ES-I3 (cell line): ENCODE results near the gene EGR1.
"Not testable (repeated sequence)": the region's sequence is repeated elsewhere in the genome, so short reads cannot be mapped to it uniquely, and the experiment has no call there.

Experiments used
- H3K36me3 ChIP-seq: 2 replicates; pipeline ENCODE4 v1.6.1; 2013; ENCODE audit warnings: mild to moderate bottlenecking, low read length, control low read depth, moderate library complexity; ENCODE audit not compliant: insufficient read depth
- H3K4me1 ChIP-seq: 2 replicates; pipeline ENCODE4 v1.6.1; 2013; ENCODE audit warnings: mild to moderate bottlenecking, control low read depth, low read length; ENCODE audit not compliant: insufficient read depth
- H3K9ac ChIP-seq: 2 replicates; pipeline ENCODE4 v1.6.1; 2013; ENCODE audit warnings: low read depth, mild to moderate bottlenecking, low read length, moderate library complexity
- H3K9me3 ChIP-seq: 2 replicates; pipeline ENCODE4 v1.6.1; 2013; ENCODE audit warnings: mild to moderate bottlenecking, low read length, moderate library complexity; ENCODE audit not compliant: control insufficient read depth, insufficient read depth

EGR1 gene

GRCh38 chr5:138502121-138502520, 36.8 kb downstream of the EGR1 start:
- H3K9ac ChIP-seq = no peak overlapping the region
- H3K36me3 ChIP-seq = no peaks in the 10 kb centered on the region; the same call in 1 of the 2 replicates
- no peaks in the 10 kb centered on the region for H3K9me3 ChIP-seq
- no peaks in the 10 kb centered on the region for H3K4me1 ChIP-seq

DNA sequence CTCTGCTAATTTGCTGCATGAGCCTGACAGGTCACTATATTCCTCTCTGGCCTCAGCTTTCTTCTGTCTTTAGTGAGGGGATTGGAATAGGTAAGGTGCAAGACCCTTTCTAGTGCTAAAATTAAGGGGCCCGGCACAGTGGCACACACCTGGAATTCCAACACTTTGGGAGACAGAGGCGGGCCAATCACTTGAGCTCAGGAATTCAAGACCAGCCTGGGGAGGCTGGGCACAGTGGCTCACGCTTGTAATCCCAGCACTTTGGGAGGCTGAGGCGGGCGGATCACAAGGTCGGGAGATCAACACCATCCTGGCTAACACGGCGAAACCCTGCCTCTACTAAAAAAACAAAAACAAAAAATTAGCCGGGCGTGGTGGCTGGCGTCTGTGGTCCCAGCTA, 37.2 kb downstream of the EGR1 start:
- H3K9me3 ChIP-seq = no peaks in the 10 kb centered on the region
- no peak overlapping the region for H3K9ac ChIP-seq
- no peaks in the 10 kb centered on the region; the same call in 1 of the 2 replicates for H3K36me3 ChIP-seq
- no peaks in the 10 kb centered on the region for H3K4me1 ChIP-seq

DNA sequence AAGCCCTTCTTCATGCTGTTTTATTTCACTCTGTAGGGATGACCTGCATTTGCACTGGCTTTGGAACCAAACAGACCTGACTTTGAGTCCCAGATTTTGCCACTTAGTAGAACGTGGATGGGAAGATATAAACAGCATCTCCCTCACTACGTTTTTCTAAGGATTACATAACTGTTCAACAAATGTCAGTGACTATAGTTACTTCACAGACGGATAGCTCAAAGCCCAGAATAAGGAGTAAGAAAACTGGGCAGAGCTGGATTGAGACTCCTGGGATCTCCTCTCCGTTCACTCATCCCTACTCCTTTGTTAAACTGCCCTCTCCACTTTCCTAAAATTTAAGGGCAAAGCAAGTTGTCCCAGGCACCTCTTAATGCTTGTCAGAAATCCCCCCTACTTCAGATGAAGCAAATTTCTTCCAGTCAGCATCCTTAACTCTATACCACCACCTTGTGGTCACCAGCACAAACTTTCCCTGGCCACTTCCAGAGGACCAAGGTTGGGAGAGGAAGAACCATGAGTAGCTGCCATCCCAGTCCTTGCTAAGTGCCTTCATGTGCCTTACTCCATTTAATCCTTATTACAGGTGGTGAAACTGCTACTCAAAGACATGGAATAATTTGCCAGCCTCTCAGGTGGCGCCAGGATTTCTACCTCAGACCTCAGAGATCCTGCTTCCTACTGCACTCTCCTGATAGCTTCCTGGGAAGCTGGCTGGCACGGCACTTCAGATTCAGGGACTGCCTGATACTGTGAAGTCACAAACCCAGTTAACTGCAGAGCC, 38.4 kb downstream of the EGR1 start:
- no peaks in the 10 kb centered on the region for H3K9me3 ChIP-seq
- no peaks in the 10 kb centered on the region for H3K4me1 ChIP-seq
- H3K36me3 ChIP-seq = peaks cover 4% of the 10 kb centered on the region; the same call in 1 of the 2 replicates
- no peak overlapping the region for H3K9ac ChIP-seq

DNA sequence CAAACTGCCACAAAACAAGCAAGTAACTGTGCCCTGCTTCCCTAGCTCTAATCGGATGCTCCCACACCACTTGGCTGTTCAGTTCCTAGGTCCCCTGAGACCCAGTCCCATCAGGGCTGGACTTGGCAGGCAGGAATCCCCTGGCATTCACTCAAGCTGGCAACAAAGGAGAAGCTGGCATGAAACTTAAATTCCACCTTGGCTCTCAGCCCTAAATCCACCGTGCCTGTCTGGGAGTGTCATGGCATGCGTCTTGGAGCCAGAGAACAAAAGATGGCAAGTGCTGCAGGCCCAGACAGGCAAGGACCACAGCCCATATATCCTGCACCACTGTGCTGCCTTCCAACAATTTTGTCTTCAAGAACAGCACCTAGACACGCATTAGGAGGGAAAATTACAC, 39.5 kb downstream of the EGR1 start:
- H3K9ac ChIP-seq = no peak overlapping the region
- no peaks in the 10 kb centered on the region for H3K9me3 ChIP-seq

GRCh38 chr5:138506370-138507306, 41.4 kb downstream of the EGR1 start:
- no peaks in the 10 kb centered on the region for H3K4me1 ChIP-seq
- H3K9ac ChIP-seq = no peak overlapping the region
- no peaks in the 10 kb centered on the region for H3K9me3 ChIP-seq
- H3K36me3 ChIP-seq = peaks cover 25% of the 10 kb centered on the region

More for the DNA sequence above, 39.5 kb downstream of the EGR1 start:
- H3K4me1 ChIP-seq = no peaks in the 10 kb centered on the region
- peaks cover 12% of the 10 kb centered on the region; the same call in 1 of the 2 replicates for H3K36me3 ChIP-seq

DNA sequence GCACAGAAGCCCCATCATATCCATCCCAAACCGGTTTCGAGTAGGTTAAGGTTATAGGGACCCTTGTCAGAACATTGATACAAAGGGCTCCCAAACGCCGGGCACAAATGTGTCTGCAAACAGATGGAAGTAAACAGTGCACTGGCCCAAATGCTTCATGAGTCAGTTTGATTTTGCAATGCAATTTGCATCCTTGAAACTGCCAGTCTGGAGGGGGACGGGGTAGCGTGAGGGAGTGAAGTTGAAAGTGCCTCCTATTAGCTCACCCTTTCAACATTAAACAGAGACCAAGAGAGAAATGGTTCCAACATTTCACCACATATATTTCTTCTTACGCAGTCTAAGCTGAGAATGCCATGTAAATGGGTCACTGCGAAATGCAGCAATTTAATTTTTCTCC, 42.2 kb downstream of the EGR1 start:
- H3K9ac ChIP-seq, H3K9me3 ChIP-seq, H3K4me1 ChIP-seq: not testable (repeated sequence)
- peaks cover 30% of the 10 kb centered on the region for H3K36me3 ChIP-seq

DNA sequence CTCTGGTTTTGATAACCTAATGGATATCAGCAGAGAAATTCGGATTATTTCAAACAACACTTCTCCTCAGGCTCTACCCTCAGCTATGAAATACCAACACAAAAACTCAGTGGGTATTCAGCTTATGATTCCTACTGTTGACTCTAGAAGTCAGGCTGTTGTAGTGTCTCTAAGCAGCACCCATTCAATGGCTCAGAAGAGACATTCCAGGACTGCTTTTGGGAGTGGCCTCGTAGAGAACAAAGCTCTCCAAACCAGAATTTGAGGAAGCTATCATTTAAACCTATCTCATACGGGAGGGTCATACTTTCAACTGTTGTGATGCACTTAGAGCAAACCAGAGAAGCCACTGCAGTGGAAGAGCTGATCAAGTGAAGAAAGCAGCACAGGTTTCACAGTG, 43.7 kb downstream of the EGR1 start:
- H3K9me3 ChIP-seq = no peaks in the 10 kb centered on the region
- H3K4me1 ChIP-seq = no peaks in the 10 kb centered on the region
- peaks cover 40% of the 10 kb centered on the region for H3K36me3 ChIP-seq
- no peak overlapping the region for H3K9ac ChIP-seq

DNA sequence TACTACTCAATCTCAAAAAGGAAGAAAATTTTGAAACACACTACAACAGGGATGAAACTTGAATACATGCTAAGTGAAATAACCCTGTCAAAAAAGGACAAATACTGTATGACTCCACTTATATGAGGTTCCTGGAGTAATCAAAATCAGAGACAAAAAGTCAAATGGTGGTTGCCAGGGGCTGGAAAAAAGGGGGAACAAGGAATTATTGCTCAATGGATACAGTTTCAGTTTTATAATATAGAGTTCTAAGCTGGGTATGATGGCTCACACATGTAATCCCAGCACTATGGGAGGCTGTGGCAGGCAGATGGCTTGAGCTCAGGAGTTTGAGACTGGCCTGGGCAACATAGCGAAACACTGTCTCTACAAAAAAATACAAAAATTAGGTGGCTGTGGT, 48.7 kb downstream of the EGR1 start:
- no peaks in the 10 kb centered on the region for H3K4me1 ChIP-seq
- no peaks in the 10 kb centered on the region for H3K9me3 ChIP-seq
- peaks cover 52% of the 10 kb centered on the region for H3K36me3 ChIP-seq
- H3K9ac ChIP-seq = no peak overlapping the region

DNA sequence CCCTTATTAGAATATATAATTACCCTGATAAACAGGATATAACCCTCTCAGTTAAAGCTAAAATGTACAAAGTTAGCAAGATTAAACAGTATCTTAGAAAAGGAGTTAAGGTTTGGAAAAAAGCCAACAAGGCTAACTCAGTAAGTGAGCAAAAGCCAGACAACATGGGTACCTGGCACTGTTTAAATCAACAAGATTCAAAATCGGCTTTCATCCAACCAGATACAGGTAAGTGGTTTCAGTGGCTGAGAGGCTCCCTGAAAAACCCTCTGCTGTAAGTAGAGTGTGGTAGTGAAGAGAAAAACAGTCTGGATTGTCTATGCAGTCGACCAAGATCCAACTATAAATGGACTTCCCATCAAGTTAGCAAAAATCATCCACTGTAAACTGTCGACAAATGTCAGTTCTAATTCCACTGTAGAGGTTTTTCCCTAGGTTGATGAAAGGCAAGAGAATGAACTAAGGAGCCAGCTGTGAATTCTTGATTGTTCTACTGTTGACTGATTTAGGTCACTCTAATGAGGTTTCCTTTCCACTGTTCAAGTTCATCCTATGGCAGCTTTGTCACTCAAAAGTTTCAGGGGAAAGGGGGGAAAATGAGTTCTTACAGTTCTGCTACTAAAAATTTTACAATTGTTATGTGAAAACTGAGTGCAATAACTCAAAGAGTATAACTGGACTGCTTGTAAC, 50.4 kb downstream of the EGR1 start:
- H3K9me3 ChIP-seq = no peaks in the 10 kb centered on the region
- peaks cover 39% of the 10 kb centered on the region for H3K36me3 ChIP-seq
- no peak overlapping the region for H3K9ac ChIP-seq
- H3K4me1 ChIP-seq = no peaks in the 10 kb centered on the region

- Histone ChIP-seq H3K9ac (no peak overlapping the region), H3K36me3 (peaks cover 30% of the 10 kb centered on the region), H3K4me1 (no peaks in the 10 kb centered on the region), H3K9me3 (no peaks in the 10 kb centered on the region)
Observed at GRCh38 chr5:138517437-138517836, 52.2 kb downstream of the EGR1 start.
